B cell (primary cell): ENCODE results near the gene GID4. TPM values are rescaled to one million over a fixed set of nuclear protein-coding genes. Genes with fewer than 3 reads are reported as not detected.

Source experiments
- ATAC-seq: fragments of 200-7000 bp; cut with Tn5 transposase; one replicate; pipeline ENCODE4 v1.10.0; 2021; ENCODE audit warnings: low read depth, mild to moderate bottlenecking, moderate number of reproducible peaks, moderate library complexity
- CTCF ChIA-PET: fragments of 350-600 bp; sonication (Branson Sonifier 250); formaldehyde crosslinking; loops from one replicate; lab custom pipeline; 2021; ENCODE audit warnings: antibody characterized with exemption, inconsistent platforms; lab: Charles Lee
- POLR2A ChIA-PET: fragments of 350-600 bp; sonication (Branson Sonifier 250); formaldehyde crosslinking; loops from one replicate; lab custom pipeline; 2021; ENCODE audit warnings: antibody characterized with exemption; lab: Charles Lee
- DNase-seq: peaks from one replicate; pipeline ENCODE4 v3.0.0; 2013
- H2AFZ ChIP-seq: 2 replicates; pipeline ENCODE4 v1.6.1; 2012; ENCODE audit warnings: mild to moderate bottlenecking, low read depth, low read length; ENCODE audit not compliant: insufficient read depth, poor library complexity, severe bottlenecking
- H3K27ac ChIP-seq, 2 donors: 1 replicate in 1 of 2; 2 replicates in 1 of 2; pipeline ENCODE4 v1.5.1; 2012 to 2013; ENCODE audit warnings: low read length in 2 of 2, mild to moderate bottlenecking in 2 of 2, moderate library complexity in 1 of 2
- H3K27me3 ChIP-seq, 4 experiments: fragments of 200-600 bp in 1 of 4; sonication (generic) in 1 of 4; replicated peaks in 1 of 4; 1 replicate in 2 of 4; 2 replicates in 2 of 4; pipeline versions ENCODE4 v1.6.1 to v1.7.0; 2013 to 2016; ENCODE audit warnings: low read length in 3 of 4, mild to moderate bottlenecking in 2 of 4, mixed read lengths in 1 of 4, moderate library complexity in 1 of 4; ENCODE audit not compliant: insufficient read depth in 4 of 4, control insufficient read depth in 3 of 4; ENCODE audit errors: control extremely low read depth in 1 of 4
- H3K36me3 ChIP-seq, 2 experiments: replicated peaks in 1 of 2; 1 replicate in 1 of 2; 2 replicates in 1 of 2; pipeline versions ENCODE4 v1.6.1 to v1.7.1; 2013; ENCODE audit warnings: low read length in 1 of 2; ENCODE audit not compliant: insufficient read depth in 2 of 2, control insufficient read depth in 1 of 2; ENCODE audit errors: control extremely low read depth in 1 of 2, extremely low read depth in 1 of 2
- H3K4me1 ChIP-seq, 2 donors: fragments of 200-600 bp in 1 of 2; sonication (generic) in 1 of 2; 1 replicate in 1 of 2; 2 replicates in 1 of 2; pipeline versions ENCODE4 v1.5.1 to v1.6.1; 2013 to 2017; ENCODE audit warnings: low read length in 2 of 2; ENCODE audit not compliant: control insufficient read depth in 2 of 2, insufficient read depth in 2 of 2
- H3K4me2 ChIP-seq: replicated peaks from 2 replicates; pipeline ENCODE3; 2012; ENCODE audit warnings: mild to moderate bottlenecking, low read depth, low read length; ENCODE audit not compliant: poor library complexity, severe bottlenecking
- H3K4me3 ChIP-seq, 5 experiments: fragments of 200-600 bp in 1 of 5; sonication (generic) in 1 of 5; 1 replicate in 3 of 5; 2 replicates in 2 of 5; pipeline versions ENCODE4 v1.5.1 to v1.7.0; 2011 to 2016; ENCODE audit warnings: low read length in 4 of 5, mild to moderate bottlenecking in 4 of 5, low read depth in 2 of 5, control low read depth in 1 of 5, moderate library complexity in 1 of 5; ENCODE audit not compliant: insufficient read depth in 1 of 5; ENCODE audit errors: control extremely low read depth in 1 of 5, extremely low read depth in 1 of 5
- H3K79me2 ChIP-seq: fragments of 200-600 bp; sonication (generic); one replicate; pipeline ENCODE4 v1.6.0; 2016; ENCODE audit warnings: low read length; ENCODE audit not compliant: control insufficient read depth, insufficient read depth
- H3K9ac ChIP-seq: fragments of 200-600 bp; sonication (generic); 2 replicates; pipeline ENCODE4 v1.6.1; 2017; ENCODE audit warnings: mild to moderate bottlenecking, low read length, moderate library complexity
- H3K9me3 ChIP-seq, 3 donors: one replicate each; pipeline versions ENCODE4 v1.6.1 to v1.7.1; 2013; ENCODE audit warnings: low read length in 2 of 3; ENCODE audit not compliant: control insufficient read depth in 2 of 3, insufficient read depth in 1 of 3; ENCODE audit errors: control extremely low read depth in 1 of 3
- H4K20me1 ChIP-seq: 2 replicates; pipeline ENCODE4 v1.6.0; 2012; ENCODE audit warnings: mild to moderate bottlenecking, low read length; ENCODE audit not compliant: insufficient read depth, control insufficient read depth, poor library complexity, severe bottlenecking
- H3K27ac Mint-ChIP-seq: one replicate; pipeline ENCODE4 v1.8.0; 2021; ENCODE audit warnings: mixed read lengths
- H3K27me3 Mint-ChIP-seq: one replicate; pipeline ENCODE4 v1.8.0; 2021; ENCODE audit warnings: mixed read lengths
- H3K4me1 Mint-ChIP-seq: one replicate; pipeline ENCODE4 v1.8.0; 2021; ENCODE audit warnings: mixed read lengths
- H3K4me3 Mint-ChIP-seq: one replicate; pipeline ENCODE4 v1.8.0; 2021; ENCODE audit warnings: mixed read lengths
- H3K9me3 Mint-ChIP-seq: one replicate; pipeline ENCODE4 v1.8.0; 2022; ENCODE audit warnings: mixed read lengths; ENCODE audit not compliant: insufficient read depth
- EZH2 ChIP-seq: IDR thresholded peaks from 2 replicates; pipeline ENCODE4 v1.6.1; 2012; ENCODE audit warnings: borderline replicate concordance, low read depth, mild to moderate bottlenecking, moderate library complexity, low read length; ENCODE audit not compliant: insufficient read depth, poor library complexity, severe bottlenecking
- WGBS: methylation state at CpG from one replicate; pipeline ENCODE4 v1.1.5; 2013; ENCODE audit warnings: missing lambda C conversion rate; ENCODE audit not compliant: insufficient coverage; 5-methylcytosine and 5-hydroxymethylcytosine counted together
- intact Hi-C: fragments of 100-400 bp; cut with micrococcal nuclease; formaldehyde crosslinking; loops from one replicate; pipeline ENCODE4 v1.10.0; 2022
- polyA plus RNA-seq: library from polyadenylated mRNA; depleted of rRNA; stranded (reverse); fragments of >200 nt; gene quantifications from 2 replicates; pipeline ENCODE4 v1.2.3, GENCODE V29; 2012
- total RNA-seq, 2 donors: library from RNA; stranded (reverse); fragments of 120-200 nt in 1 of 2; gene quantifications; 1 replicate in 1 of 2; 2 replicates in 1 of 2; pipeline versions ENCODE4 v1.2.3 to v1.2.4, GENCODE V29; 2013 to 2022
- TF ChIP-seq, protein P1 (sequence below): fragments of 200-600 bp; IDR thresholded peaks from one replicate; pipeline ENCODE4 v1.8.0; 2022; ENCODE audit warnings: antibody characterized with exemption, mild to moderate bottlenecking

The GID4 gene
- total and polyA plus RNA-seq, 2 donors (not counting 1 experiment from before 2014, with no cell fraction given): 5.6 to 11.8 TPM

DNA sequence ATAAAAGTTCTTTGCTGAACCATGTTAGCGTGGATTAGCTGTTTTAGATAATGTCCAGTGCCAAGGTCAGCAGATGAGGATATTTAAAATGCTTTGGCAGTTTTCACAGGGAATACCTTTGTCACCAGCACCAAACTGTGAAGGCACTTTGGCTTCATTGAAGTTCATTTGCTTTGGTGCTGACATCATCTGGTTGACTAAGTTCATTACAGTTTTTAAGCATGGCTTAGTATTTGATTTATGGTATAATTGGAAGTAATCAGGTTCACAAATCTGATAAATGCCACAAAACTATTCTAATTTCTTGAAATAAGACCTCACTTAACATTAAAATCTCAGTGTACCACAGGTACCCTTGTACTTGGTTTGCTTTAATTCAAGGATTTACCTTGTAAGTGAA is 4.3 kb downstream of the GID4 start:
- Mint-ChIP-seq H3K27ac (no peak overlapping the region), H3K4me1 (peaks cover 34% of the 10 kb centered on the region), H3K9me3 (no peaks in the 10 kb centered on the region), H3K4me3 (no peak overlapping the region), H3K27me3 (no peaks in the 10 kb centered on the region)
- Histone ChIP-seq H3K4me2 (no peak overlapping the region), H3K4me3 (no peak overlapping the region), H4K20me1 (peaks cover 19% of the 10 kb centered on the region), H3K9me3 (no peaks in the 10 kb centered on the region), H3K36me3 (peaks cover 0 to 5% of the 10 kb centered on the region in 2 experiments), H3K79me2 (peaks cover 46% of the 10 kb centered on the region), H3K27ac (no peak overlapping the region), H3K27me3 (no peaks in the 10 kb centered on the region), H3K9ac (no peak overlapping the region), H3K4me1 (peaks cover 11 to 19% of the 10 kb centered on the region in 2 donors), H2AFZ (no peak overlapping the region)
- intact Hi-C loops: no loop called here
- no peak for DNase-seq
- TF ChIP-seq EZH2: no peak
- TF ChIP-seq, protein P1, sequence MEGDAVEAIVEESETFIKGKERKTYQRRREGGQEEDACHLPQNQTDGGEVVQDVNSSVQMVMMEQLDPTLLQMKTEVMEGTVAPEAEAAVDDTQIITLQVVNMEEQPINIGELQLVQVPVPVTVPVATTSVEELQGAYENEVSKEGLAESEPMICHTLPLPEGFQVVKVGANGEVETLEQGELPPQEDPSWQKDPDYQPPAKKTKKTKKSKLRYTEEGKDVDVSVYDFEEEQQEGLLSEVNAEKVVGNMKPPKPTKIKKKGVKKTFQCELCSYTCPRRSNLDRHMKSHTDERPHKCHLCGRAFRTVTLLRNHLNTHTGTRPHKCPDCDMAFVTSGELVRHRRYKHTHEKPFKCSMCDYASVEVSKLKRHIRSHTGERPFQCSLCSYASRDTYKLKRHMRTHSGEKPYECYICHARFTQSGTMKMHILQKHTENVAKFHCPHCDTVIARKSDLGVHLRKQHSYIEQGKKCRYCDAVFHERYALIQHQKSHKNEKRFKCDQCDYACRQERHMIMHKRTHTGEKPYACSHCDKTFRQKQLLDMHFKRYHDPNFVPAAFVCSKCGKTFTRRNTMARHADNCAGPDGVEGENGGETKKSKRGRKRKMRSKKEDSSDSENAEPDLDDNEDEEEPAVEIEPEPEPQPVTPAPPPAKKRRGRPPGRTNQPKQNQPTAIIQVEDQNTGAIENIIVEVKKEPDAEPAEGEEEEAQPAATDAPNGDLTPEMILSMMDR: peak; percentile 45
- ATAC-seq: no peak
- ChIA-PET CTCF (interaction anchor here (0.6 to 0.9 kb wide), 2 partner anchors 8 to 10 kb away, joined by 3 read pairs; no protein-coding TSS in a partner anchor), POLR2A (no interaction called here)
- WGBS: 100% methylated on average over 1 of the region's 1 CpG

DNA sequence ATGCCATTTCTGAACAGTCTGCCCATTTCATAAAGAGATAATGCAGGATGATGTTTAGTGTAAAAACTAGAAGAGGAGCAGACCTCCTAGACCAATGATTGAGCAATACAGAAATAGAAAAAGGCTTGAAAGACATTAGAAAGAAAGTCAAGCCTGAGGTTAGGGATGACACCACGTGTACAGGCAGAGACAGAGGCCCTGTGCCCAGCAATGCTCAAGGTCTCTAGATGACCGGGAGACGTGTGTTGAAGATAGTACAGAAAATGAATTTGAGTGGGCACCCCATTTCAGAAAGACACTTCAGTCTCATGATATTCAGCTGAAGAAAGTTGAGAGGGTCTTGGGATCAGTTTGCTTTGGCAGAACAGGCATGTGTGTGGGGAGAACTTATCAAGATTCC is 5.4 kb downstream of the GID4 start:
- H3K36me3 ChIP-seq: peaks cover 0 to 5% of the 10 kb centered on the region in 2 experiments
- H2AFZ ChIP-seq: no peak overlapping the region
- H3K27ac ChIP-seq: no peak overlapping the region
- WGBS: 100% methylated on average over 3 of the region's 3 CpGs
- H3K4me1 Mint-ChIP-seq: peaks cover 28% of the 10 kb centered on the region
- no peaks in the 10 kb centered on the region for H3K9me3 Mint-ChIP-seq
- no peak overlapping the region for H3K4me3 Mint-ChIP-seq
- no peak for TF ChIP-seq EZH2
- TF ChIP-seq, protein P1: no peak
- ChIA-PET CTCF (no interaction called here), POLR2A (no interaction called here)
- no peak overlapping the region for H3K4me3 ChIP-seq
- H4K20me1 ChIP-seq: peaks cover 19% of the 10 kb centered on the region
- peaks cover 11 to 19% of the 10 kb centered on the region in 2 donors for H3K4me1 ChIP-seq
- intact Hi-C loops: no loop called here
- no peak overlapping the region for H3K9ac ChIP-seq
- no peak overlapping the region for H3K4me2 ChIP-seq
- H3K79me2 ChIP-seq: peaks cover 42% of the 10 kb centered on the region
- H3K27me3 Mint-ChIP-seq: no peaks in the 10 kb centered on the region
- no peaks in the 10 kb centered on the region for H3K27me3 ChIP-seq
- ATAC-seq (no peak), DNase-seq (no peak)
- no peaks in the 10 kb centered on the region for H3K9me3 ChIP-seq
- H3K27ac Mint-ChIP-seq: no peak overlapping the region
